GM10847 (cell line): ENCODE data around the gene LTA.

Experiments
- POLR2A ChIP-seq: IDR thresholded peaks from 2 replicates; pipeline ENCODE4 v1.6.1; 2011; ENCODE audit not compliant: insufficient read length; ENCODE audit errors: extremely low read depth

LTA gene, protein sequence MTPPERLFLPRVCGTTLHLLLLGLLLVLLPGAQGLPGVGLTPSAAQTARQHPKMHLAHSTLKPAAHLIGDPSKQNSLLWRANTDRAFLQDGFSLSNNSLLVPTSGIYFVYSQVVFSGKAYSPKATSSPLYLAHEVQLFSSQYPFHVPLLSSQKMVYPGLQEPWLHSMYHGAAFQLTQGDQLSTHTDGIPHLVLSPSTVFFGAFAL

DNA sequence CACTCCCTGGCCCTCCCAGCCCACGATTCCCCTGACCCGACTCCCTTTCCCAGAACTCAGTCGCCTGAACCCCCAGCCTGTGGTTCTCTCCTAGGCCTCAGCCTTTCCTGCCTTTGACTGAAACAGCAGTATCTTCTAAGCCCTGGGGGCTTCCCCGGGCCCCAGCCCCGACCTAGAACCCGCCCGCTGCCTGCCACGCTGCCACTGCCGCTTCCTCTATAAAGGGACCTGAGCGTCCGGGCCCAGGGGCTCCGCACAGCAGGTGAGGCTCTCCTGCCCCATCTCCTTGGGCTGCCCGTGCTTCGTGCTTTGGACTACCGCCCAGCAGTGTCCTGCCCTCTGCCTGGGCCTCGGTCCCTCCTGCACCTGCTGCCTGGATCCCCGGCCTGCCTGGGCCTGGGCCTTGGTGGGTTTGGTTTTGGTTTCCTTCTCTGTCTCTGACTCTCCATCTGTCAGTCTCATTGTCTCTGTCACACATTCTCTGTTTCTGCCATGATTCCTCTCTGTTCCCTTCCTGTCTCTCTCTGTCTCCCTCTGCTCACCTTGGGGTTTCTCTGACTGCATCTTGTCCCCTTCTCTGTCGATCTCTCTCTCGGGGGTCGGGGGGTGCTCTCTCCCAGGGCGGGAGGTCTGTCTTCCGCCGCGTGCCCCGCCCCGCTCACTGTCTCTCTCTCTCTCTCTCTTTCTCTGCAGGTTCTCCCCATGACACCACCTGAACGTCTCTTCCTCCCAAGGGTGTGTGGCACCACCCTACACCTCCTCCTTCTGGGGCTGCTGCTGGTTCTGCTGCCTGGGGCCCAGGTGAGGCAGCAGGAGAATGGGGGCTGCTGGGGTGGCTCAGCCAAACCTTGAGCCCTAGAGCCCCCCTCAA, at the start of gene LTA:
Gene LTA, plus strand, starts transcription at position 249 of the 871 bp plus-strand sequence. Its CDS starts 454 bp downstream, at position 703.
- TF ChIP-seq POLR2A: peak; percentile 69

DNA sequence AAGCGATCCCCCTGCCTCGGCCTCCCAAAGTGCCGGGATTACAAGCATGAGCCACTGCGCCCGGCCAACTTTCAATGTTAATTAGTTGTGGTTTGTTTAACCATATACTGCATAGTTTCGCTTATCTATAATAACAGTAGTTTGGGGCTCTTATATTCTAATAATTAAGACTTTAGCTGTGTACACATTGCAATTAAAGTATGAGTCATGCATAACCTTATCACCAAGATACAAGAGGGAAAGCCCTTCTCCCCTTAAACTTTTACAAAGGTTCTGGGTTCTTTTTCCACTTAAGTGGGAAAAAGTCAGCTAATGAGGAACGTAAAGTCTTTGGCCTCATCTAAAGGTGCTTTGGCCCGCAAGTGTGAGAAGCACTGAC, 46.5 kb upstream of the LTA start:
- no peak for TF ChIP-seq POLR2A

DNA sequence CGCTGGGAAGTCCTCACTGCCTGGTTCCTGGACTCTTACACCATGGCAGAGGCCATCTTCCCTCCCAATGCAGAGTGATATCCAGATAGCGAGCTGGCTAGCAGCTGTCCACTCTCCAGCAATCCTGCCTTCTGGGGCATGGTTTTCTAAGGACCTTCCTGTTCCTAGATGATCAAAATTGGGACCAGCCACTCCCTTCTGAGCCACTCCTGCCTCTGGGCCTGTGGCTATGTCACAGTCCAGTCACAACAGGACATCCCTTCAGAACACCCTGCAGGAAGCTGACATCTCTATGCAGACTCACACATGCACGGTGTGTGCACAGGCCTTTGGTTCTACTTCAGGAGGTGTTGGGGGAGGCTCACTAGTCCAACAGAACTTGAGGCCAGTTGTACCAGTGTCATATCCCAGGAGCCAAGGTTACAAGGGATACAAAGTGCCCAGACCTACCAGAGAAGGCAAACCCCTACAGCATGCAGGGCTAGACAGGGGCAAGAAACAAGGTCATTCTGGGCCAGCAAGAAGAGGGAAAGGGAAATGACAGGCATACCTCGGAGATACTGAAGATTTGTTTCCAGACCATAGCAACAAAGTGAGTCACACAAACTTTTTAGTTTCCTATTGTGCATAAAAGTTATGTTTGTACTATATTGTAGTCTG, 46.0 kb upstream of the LTA start:
- TF ChIP-seq POLR2A: no peak

DNA sequence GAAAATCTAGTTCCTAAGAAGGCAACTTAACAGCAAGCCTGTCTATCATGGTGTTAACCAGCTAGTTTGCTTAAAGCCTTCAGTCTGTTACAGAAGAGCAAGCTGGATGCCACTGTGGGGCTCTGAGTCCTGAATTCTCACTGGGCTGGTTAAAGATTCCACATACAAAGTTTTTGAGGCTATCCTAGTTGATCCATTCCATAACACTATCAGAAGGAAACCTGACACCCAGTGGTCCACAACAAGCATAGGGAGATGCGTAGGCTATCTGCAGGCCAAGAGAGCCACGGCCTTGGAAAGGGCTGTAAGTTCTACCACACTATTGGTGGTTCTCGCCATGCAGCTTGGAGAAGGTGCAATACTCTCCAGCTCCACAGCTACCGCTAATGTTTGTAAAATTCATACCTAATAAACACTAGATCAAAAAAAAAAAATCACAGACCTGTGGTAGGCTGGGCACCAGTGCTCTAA, 43.7 kb upstream of the LTA start:
- no peak for TF ChIP-seq POLR2A

DNA sequence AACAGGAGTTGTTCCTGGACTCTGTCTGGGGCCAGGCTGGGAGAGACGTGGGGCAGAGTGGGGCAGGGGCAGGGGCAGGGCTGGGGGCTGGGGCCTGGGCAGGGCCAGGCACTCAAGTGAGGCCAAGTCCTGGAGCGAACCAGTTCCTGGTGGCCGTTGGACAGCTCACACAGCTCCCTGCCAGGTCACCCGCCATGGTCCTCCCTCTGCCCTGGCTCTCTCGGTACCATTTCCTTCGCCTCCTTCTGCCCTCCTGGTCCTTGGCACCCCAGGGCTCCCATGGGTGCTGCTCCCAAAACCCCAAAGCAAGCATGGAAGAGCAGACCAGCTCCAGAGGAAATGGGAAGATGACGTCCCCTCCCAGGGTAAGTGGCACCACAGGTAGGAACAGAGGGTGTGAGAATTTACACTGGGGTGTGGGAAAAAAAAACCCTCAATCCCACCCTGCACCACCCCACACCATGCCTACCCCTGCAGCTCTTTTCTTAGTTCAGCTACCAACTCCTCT, 43.2 kb upstream of the LTA start, which contains the start of gene MCCD1:
Gene MCCD1, plus strand, starts transcription at position 142 of the 508 bp plus-strand sequence. Its CDS starts 53 bp downstream, at position 195.
- peak; percentile 19 for TF ChIP-seq POLR2A

DNA sequence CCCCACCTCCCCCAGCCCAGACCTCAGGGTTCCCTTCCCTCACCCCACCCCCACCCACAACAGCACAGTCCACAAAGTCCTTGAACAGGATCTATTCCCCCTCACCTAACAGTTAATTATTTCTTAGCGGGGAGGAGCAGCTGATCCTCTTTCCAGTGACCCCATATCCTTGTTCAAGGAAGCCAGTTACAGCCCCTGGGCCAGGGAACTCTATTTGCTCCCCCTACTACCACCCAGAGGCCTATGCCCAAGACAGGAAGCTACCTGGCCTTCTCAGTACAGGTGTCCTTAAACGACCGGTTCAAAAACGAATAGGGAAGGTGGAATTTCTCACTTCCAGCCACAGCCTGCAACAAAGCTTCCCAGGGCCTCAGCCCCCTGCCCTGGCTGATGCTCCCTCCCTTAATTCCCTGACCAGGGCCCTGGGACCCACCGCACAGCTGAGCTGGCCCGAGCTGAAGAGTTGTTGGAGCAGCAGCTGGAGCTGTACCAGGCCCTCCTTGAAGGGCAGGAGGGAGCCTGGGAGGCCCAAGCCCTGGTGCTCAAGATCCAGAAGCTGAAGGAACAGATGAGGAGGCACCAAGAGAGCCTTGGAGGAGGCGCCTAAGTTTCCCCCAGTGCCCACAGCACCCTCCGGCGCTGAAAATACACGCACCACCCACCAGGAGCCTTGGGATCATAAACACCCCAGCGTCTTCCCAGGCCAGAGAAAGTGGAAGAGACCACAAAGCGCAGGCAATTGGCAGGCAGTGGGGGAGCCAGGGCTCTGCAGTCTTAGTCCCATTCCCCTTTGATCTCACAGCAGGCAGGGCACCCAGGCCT, 42.5 kb upstream of the LTA start:
- TF ChIP-seq POLR2A: no peak

DNA sequence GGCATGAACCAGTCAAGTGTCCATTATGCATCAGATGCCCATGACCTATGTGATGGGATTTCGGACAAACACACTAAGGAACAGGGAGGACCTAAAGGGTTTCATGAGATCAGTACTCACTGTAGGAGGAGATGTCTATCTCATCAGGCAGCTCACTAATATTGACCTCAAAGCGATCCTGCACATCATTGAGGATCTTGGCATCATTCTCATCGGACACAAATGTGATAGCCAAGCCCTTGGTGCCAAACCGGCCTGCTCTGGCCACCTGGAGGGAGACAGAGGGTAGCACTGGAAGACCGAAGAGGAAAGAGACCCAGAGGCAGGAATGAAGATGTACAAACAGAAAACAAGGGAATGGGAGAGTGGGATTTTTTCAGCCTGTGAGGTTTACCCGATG, 41.4 kb upstream of the LTA start:
- TF ChIP-seq POLR2A: no peak

DNA sequence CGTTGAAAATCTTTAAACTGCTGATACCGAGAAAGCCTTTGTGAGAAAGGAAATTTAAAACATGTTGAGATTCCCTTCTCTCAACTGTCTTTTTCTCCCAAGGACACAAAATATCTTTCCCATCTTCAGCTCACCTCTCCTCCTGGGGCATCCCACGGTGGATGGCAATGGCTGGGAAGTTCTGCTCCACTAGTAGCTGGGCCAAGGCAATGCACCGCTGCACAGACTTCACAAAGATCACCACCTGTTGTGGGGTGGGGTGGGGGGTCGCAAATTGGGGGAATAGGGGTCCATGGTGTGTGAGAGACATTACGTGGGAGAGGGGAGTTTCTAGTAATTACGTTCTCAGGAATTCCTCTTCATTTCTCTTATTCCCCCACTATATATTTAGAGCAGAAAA, 40.9 kb upstream of the LTA start:
- TF ChIP-seq POLR2A: no peak

DNA sequence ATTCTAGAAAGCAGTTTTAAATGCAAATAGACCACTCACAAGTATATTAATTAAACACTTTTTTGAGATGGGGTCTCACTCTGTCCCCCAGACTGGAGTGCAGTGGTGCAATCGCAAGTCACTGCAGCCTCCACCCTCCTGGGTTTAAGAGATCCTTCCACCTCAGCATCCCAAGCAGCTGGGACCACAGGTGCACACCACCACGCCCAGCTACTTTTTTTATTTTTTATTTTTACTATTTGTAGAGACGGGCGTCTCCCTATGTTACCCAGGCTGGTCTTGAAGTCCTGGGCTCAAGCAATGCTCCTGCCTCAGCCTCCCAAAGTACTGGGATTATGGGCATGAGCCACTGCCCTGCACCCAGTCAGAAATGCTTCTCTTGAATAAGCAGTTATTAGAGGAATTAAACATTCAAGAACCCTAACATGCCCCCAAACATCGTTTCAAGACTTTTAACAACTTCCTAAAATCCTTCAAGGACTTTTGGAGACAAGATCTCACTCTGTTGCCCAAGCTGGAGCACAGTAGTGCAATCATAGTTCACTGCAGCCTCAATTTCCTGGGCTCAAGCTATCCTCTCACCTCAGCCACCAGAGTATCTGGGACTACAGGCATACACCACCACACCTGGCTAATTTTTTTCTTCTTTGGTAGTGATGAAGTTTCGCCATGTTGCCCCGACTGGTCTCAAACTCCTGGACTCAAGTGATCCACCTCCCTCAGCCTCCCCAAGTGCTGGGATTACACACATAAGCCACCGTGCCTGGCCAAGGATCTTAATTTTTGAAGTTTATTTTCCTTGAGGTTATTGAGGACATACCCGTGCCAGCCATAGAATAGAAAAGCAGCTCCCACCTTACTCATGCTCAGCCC, 40.1 kb upstream of the LTA start:
- TF ChIP-seq POLR2A: no peak

DNA sequence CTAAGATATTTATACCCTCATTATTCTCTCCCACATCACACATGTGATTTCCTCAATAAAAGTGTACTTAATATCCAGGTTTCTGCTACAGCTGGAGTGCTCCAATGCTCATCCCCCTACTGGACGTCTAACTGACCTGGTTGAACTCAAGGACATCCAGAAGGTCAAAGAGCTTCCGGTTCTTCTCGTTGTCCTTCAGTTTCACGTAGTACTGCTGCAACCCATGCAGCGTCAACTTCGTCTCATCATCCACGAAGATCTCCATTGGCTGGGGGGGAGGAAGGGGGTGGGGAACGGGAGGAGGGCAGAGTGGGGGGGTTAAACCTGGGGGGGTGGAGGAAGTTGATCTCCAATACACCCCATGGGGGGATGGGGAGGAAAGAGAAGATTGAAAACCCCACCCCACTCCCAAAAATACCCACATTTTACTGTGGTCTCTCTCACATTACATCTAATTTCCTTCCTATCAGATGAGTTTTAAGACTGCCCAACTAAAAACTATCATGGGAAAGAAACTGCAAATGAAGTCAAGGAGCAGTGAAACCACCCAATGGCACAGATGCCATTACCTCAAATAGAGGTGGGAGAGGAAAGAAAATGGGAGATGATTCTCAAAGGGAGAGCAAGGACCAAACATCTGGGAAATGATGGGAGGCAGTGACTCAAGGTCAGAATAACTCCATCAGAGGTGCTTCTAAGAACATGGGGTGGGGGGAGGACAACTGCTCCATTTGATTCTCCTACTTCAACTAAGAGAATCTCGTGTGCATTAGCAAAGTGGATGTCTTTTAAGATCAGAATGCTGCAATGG, 39.2 kb upstream of the LTA start:
- TF ChIP-seq POLR2A: no peak

DNA sequence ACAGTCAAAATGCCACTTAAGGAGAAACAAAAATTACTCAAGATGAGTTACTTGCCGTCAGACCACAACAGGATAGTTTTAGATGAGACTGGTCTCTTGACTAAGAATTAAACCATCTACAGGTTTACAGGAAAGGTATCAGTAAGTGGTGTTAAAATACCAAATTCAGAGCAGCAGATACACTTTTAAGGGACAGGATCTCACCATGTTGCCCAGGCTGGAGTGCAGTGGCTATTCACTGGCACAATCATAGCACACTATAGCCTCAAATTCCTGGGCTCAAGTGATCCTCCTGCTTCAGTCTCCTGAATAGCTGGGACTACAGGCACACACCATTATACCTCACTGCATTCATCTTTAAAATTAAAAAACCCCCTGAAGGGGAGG, 38.6 kb upstream of the LTA start:
- no peak for TF ChIP-seq POLR2A

DNA sequence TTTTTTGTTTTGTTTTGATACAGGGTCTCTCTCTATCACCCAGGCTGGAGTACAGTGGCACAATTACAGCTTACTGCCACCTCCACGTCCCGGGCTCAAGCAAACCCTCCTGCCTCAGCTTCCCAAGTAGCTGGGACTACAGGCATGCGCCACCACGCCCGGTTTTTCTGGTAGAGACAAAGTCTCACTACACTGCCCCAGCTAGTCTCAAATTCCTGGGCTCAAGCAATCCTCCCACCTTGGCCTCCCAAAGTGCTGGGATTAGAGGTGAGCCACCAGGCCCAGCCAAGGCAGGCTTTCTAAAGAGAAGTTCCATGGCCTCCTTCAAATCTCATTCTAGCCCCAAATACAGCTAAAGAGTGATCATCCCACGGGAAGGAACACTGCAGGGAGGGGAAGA, 38.1 kb upstream of the LTA start:
- TF ChIP-seq POLR2A: no peak

DNA sequence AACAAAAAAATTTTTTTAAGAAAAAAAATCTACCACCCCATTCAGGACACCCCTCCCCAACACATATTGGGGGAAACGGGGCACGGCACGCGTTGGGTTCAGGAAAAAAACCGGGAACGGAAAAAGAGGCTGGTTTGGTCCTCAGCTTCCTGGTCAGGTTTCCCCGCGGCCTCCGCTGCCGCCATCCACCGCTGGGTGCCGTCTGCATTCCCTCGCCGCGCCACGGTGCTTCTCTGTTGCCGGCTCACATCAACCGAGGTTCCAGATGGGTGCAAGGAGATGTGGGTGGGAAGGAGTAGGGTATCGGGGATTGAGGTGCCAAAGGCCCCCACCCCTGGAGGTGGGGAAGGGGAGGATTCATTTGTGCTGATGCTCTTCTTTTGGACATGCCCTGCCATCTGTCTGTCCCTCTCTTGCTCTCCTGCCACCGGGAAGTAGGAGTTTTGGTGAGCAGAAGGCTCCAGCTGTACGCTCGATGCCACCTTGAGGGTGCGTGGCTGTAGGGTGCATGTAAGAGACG, 37.5 kb upstream of the LTA start:
- no peak for TF ChIP-seq POLR2A
